Choroid plexus epithelial cell (primary cell): Measurements from ENCODE around the gene PLCB1.

ENCODE experiments used
- DNase-seq: peaks from one replicate; pipeline ENCODE4 v3.0.0-alpha.2; 2010; ENCODE audit warnings: low read depth
- H3K4me3 ChIP-seq: 2 replicates; pipeline ENCODE4 v1.5.1; 2011; ENCODE audit warnings: low read depth, mild to moderate bottlenecking, control low read depth, low read length, moderate library complexity
- TF ChIP-seq, protein P1 (sequence below): conservative IDR thresholded peaks from 2 replicates; pipeline ENCODE4 v1.5.1; 2011; ENCODE audit warnings: low read depth, mild to moderate bottlenecking, control low read depth, inconsistent platforms, low read length, moderate library complexity

PLCB1 gene

DNA sequence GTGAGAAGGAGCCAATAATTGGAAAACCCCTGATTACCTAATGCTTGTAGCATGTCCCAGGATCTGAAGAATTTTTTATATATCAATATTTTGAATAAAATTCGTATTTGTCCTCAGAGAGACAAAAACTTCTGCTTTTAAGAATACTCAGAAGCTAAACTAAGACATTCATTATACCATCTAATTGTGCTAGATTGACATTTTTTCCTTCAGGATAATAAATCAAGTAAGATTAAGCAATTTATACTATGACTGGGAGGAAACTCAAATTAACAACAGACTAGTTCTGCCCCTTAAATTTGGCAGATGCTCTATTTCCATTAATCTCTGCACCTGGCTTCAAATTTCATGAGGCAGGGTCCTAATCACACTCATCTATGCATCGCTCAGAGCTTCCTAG lies 291.4 kb downstream of the PLCB1 start:
- H3K4me3 ChIP-seq = no peak overlapping the region
- TF ChIP-seq, protein P1, sequence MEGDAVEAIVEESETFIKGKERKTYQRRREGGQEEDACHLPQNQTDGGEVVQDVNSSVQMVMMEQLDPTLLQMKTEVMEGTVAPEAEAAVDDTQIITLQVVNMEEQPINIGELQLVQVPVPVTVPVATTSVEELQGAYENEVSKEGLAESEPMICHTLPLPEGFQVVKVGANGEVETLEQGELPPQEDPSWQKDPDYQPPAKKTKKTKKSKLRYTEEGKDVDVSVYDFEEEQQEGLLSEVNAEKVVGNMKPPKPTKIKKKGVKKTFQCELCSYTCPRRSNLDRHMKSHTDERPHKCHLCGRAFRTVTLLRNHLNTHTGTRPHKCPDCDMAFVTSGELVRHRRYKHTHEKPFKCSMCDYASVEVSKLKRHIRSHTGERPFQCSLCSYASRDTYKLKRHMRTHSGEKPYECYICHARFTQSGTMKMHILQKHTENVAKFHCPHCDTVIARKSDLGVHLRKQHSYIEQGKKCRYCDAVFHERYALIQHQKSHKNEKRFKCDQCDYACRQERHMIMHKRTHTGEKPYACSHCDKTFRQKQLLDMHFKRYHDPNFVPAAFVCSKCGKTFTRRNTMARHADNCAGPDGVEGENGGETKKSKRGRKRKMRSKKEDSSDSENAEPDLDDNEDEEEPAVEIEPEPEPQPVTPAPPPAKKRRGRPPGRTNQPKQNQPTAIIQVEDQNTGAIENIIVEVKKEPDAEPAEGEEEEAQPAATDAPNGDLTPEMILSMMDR = no peak
- no peak for DNase-seq

GRCh38 chr20:8424010-8424409 lies 291.9 kb downstream of the PLCB1 start:
- TF ChIP-seq, protein P1 = no peak

GRCh38 chr20:8425016-8425415 lies 292.9 kb downstream of the PLCB1 start:
- TF ChIP-seq, protein P1 = no peak
- no peak overlapping the region for H3K4me3 ChIP-seq
- no peak for DNase-seq

More at GRCh38 chr20:8424010-8424409, 291.9 kb downstream of the PLCB1 start:
- no peak overlapping the region for H3K4me3 ChIP-seq
- DNase-seq = peak; percentile 70

GRCh38 chr20:8425802-8426201 lies 293.7 kb downstream of the PLCB1 start:
- H3K4me3 ChIP-seq = no peak overlapping the region
- TF ChIP-seq, protein P1 = no peak
- DNase-seq = no peak

DNA sequence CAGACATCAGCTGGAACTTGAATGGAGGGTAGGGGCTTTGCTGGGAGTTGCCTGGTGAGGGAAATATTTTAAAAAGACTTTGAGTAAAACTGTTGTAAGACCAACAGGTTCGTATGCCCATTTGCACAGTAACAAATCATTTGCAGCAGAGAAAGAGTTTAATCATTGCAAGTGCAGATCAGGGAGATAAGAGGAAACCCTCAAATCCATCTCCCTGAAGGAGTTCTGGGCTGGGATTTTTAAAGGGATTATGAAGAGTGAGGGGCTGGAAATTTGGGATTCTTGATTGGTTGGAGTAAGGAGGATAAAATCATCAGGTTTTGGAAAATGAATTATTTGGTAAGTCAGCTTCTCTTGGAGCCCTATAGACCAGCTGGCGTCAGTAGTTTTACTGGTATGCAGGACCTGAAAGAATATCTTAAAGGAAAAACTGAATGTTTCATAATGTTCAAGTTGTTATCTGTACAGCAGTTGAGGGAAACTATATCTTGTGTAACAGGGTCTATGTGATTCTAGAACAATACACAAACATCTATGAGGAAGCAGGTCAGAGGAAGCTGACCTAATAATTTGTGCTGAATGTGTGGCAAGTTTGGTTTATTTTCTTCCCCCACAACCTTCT lies 295.5 kb downstream of the PLCB1 start:
- TF ChIP-seq, protein P1 = no peak
- H3K4me3 ChIP-seq = no peak overlapping the region
- peak; percentile 66 for DNase-seq

DNA sequence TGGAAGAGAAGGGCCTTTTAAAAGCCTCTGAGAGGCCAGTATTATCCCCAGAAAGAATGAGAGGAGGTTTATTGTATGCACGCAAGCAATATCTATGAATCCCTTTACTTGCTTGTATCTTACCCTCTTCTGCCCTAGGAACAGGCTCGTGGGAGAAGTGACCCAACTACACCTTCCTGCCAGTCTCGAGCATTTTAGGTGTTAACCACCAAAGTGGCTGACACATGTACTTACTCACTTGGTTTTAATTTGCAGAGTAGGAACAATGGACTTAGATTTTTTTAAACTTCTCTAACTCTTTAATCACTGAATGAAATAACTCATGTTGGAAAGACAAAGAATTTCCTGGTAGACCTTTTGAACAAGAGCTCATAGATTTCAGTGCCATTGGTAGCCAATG lies 296.9 kb downstream of the PLCB1 start:
- no peak for DNase-seq
- H3K4me3 ChIP-seq = no peak overlapping the region
- TF ChIP-seq, protein P1 = no peak

- TF ChIP-seq, protein P1 = no peak
- no peak overlapping the region for H3K4me3 ChIP-seq
- DNase-seq = peak; percentile 27
Observed at GRCh38 chr20:8431538-8432434, 299.7 kb downstream of the PLCB1 start.
